Vagina (tissue), 2 donors: Measurements from ENCODE around the gene GNGT2. TPM values are rescaled to one million over a fixed set of nuclear protein-coding genes. Genes with fewer than 3 reads are reported as not detected.

Experiments
- DNase-seq, 2 donors: peaks; one replicate each; pipeline ENCODE4 v3.0.0-alpha.2; 2017; ENCODE audit errors: extremely low spot score in 2 of 2
- H3K27ac ChIP-seq: fragments of 200-600 bp; sonication (generic); one replicate; pipeline ENCODE4 v1.5.1; 2019
- H3K27me3 ChIP-seq: fragments of 200-600 bp; sonication (generic); one replicate; pipeline ENCODE4 v1.5.1; 2019
- H3K36me3 ChIP-seq, 2 donors: fragments of 200-600 bp; sonication (generic); one replicate each; pipeline ENCODE4 v1.5.1; 2017 to 2019
- H3K4me1 ChIP-seq: fragments of 200-600 bp; sonication (generic); one replicate; pipeline ENCODE4 v1.5.1; 2019
- H3K4me3 ChIP-seq, 2 donors: fragments of 200-600 bp; sonication (generic); 1 replicate in 1 of 2; 2 replicates in 1 of 2; pipeline ENCODE4 v1.5.1; 2016 to 2019
- H3K9me3 ChIP-seq: fragments of 200-600 bp; sonication (generic); one replicate; pipeline ENCODE4 v1.5.1; 2019
- CTCF ChIP-seq, 3 experiments: fragments of 450-650 bp in 2 of 3; fragments of 200-600 bp in 1 of 3; sonication (generic) in 1 of 3; IDR thresholded peaks; one replicate each; pipeline ENCODE4 v1.5.1; 2017 to 2019; ENCODE audit warnings: antibody characterized with exemption in 3 of 3, mild to moderate bottlenecking in 2 of 3, moderate library complexity in 2 of 3
- POLR2A ChIP-seq, 2 donors: fragments of 450-650 bp; IDR thresholded peaks; one replicate each; pipeline ENCODE4 v1.6.1; 2017; ENCODE audit warnings: antibody characterized with exemption in 2 of 2, mild to moderate bottlenecking in 2 of 2, moderate library complexity in 2 of 2
- POLR2AphosphoS5 ChIP-seq, 2 donors: sonication (generic); formaldehyde crosslinking; IDR thresholded peaks; one replicate each; pipeline ENCODE4 v1.9.0; 2017; ENCODE audit warnings: antibody characterized with exemption in 2 of 2, mild to moderate bottlenecking in 2 of 2, low read depth in 1 of 2; ENCODE audit not compliant: insufficient read depth in 1 of 2
- intact Hi-C: fragments of 100-400 bp; cut with DNase I; formaldehyde crosslinking; loops from one replicate; pipeline ENCODE4 v1.15.1; 2023
- total RNA-seq: library from RNA; depleted of rRNA; stranded (reverse); fragments of >200 nt; gene quantifications from one replicate; pipeline ENCODE4 v1.2.3, GENCODE V29; 2016

The GNGT2 gene
- total RNA-seq, 1 donor from 2014 or later, result 6.6 TPM

GRCh38 chr17:49252148-49252695 lies 41.8 kb upstream of the GNGT2 start:
- Histone ChIP-seq H3K27ac (no peak overlapping the region), H3K9me3 (no peaks in the 10 kb centered on the region), H3K36me3 (no peaks in the 10 kb centered on the region), H3K27me3 (no peaks in the 10 kb centered on the region), H3K4me1 (peaks cover 7% of the 10 kb centered on the region), H3K4me3 (no peak overlapping the region)
- DNase-seq, result no peak
- intact Hi-C loops, result no loop called here
- no peak for TF ChIP-seq POLR2AphosphoS5 (IDR thresholded peaks at IDR 0.05; ENCODE audit: insufficient read depth in 1 of 2, low read depth in 1 of 2)
- no peak for TF ChIP-seq CTCF (IDR thresholded peaks at IDR 0.05)
- no peak for TF ChIP-seq POLR2A (IDR thresholded peaks at IDR 0.05)

- Histone ChIP-seq H3K36me3 (no peaks in the 10 kb centered on the region), H3K27me3 (no peaks in the 10 kb centered on the region), H3K9me3 (no peaks in the 10 kb centered on the region), H3K4me3 (no peak overlapping the region), H3K4me1 (peaks cover 7% of the 10 kb centered on the region), H3K27ac (no peak overlapping the region)
- DNase-seq, result no peak
- intact Hi-C loops, result no loop called here
- no peak for TF ChIP-seq POLR2AphosphoS5 (IDR thresholded peaks at IDR 0.05; ENCODE audit: insufficient read depth in 1 of 2, low read depth in 1 of 2)
Observed at GRCh38 chr17:49249890-49250522, 39.6 kb upstream of the GNGT2 start.

- no peak overlapping the region for H3K27ac ChIP-seq
- intact Hi-C loops, result no loop called here
- H3K4me3 ChIP-seq, result no peak overlapping the region
- no peak for TF ChIP-seq POLR2A (IDR thresholded peaks at IDR 0.05)
- TF ChIP-seq CTCF (IDR thresholded peaks at IDR 0.05), result no peak
- TF ChIP-seq POLR2AphosphoS5 (IDR thresholded peaks at IDR 0.05; ENCODE audit: insufficient read depth in 1 of 2, low read depth in 1 of 2), result no peak
- no peak for DNase-seq
- no peaks in the 10 kb centered on the region for H3K27me3 ChIP-seq
- H3K36me3 ChIP-seq, result no peaks in the 10 kb centered on the region
- no peaks in the 10 kb centered on the region for H3K9me3 ChIP-seq
- peaks cover 7% of the 10 kb centered on the region for H3K4me1 ChIP-seq
Observed at GRCh38 chr17:49249292-49249794, 39.0 kb upstream of the GNGT2 start.

DNA sequence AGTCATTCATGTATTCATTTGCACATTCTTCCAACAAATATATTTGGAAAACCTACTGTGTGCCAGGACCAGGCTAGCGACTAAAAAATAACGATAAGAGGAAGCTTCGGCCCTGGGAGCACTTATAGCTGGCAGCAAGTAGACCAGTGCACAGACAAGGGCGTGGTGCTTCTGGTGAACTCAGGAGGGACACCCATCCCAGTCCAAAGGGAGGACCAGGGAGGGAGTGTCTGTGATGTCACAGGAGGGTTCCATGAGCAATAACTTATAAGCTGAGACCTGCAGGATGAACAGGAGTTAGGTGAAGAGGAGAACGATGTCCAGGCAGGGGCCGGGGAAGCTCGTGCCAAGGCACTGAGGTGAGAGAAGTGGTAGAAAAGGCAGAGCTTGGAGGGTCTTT lies 37.6 kb upstream of the GNGT2 start:
- Histone ChIP-seq H3K27me3 (no peaks in the 10 kb centered on the region), H3K4me3 (no peak overlapping the region), H3K27ac (no peak overlapping the region), H3K36me3 (no peaks in the 10 kb centered on the region), H3K9me3 (no peaks in the 10 kb centered on the region), H3K4me1 (peaks cover 7% of the 10 kb centered on the region)
- TF ChIP-seq POLR2A (IDR thresholded peaks at IDR 0.05) (no peak), CTCF (IDR thresholded peaks at IDR 0.05) (no peak), POLR2AphosphoS5 (IDR thresholded peaks at IDR 0.05; ENCODE audit: insufficient read depth in 1 of 2, low read depth in 1 of 2) (no peak)
- intact Hi-C loops, result no loop called here
- DNase-seq, result no peak

GRCh38 chr17:49244839-49245238 lies 34.5 kb upstream of the GNGT2 start:
- Histone ChIP-seq H3K9me3 (no peaks in the 10 kb centered on the region), H3K4me3 (no peak overlapping the region), H3K36me3 (no peaks in the 10 kb centered on the region), H3K27me3 (no peaks in the 10 kb centered on the region), H3K27ac (no peak overlapping the region), H3K4me1 (peaks cover 7% of the 10 kb centered on the region)
- TF ChIP-seq POLR2AphosphoS5 (IDR thresholded peaks at IDR 0.05; ENCODE audit: insufficient read depth in 1 of 2, low read depth in 1 of 2) (no peak), POLR2A (IDR thresholded peaks at IDR 0.05) (no peak), CTCF (IDR thresholded peaks at IDR 0.05) (no peak)
- intact Hi-C loops, result no loop called here
- no peak for DNase-seq
